Activated CD4-positive, CD25-positive, alpha-beta regulatory T cell treated with anti-CD3 and anti-CD28 coated beads, Interleukin-2, amount 50 U/mL, for 16 hours (primary cell): Measurements from ENCODE around the gene RNASEH1.

ENCODE experiments used
- DNase-seq: peaks from one replicate; pipeline ENCODE4 v3.0.0-alpha.2; 2020; ENCODE audit warnings: low read depth, low spot score

RNASEH1 gene

GRCh38 chr2:3557639-3558204 is 411 bp downstream of the RNASEH1 start:
- no peak for DNase-seq

GRCh38 chr2:3553946-3554345 is 4.2 kb downstream of the RNASEH1 start:
- DNase-seq: no peak

GRCh38 chr2:3547915-3548314 is 10.2 kb downstream of the RNASEH1 start:
- no peak for DNase-seq

- no peak for DNase-seq
Measured at GRCh38 chr2:3545788-3546478, 12.2 kb downstream of the RNASEH1 start.

GRCh38 chr2:3543023-3543683 is 15.0 kb downstream of the RNASEH1 start:
- no peak for DNase-seq

- no peak for DNase-seq
Measured at GRCh38 chr2:3542107-3542506, 16.0 kb downstream of the RNASEH1 start.

- DNase-seq: no peak
Measured at GRCh38 chr2:3539836-3540235, 18.3 kb downstream of the RNASEH1 start.

GRCh38 chr2:3536682-3537632 is 21.2 kb downstream of the RNASEH1 start:
- DNase-seq: no peak

- DNase-seq: no peak
Measured at GRCh38 chr2:3535794-3536681, 22.1 kb downstream of the RNASEH1 start.

GRCh38 chr2:3535467-3535793 is 22.7 kb downstream of the RNASEH1 start:
- no peak for DNase-seq

- no peak for DNase-seq
Measured at GRCh38 chr2:3534251-3534814, 23.8 kb downstream of the RNASEH1 start.

- no peak for DNase-seq
Measured at GRCh38 chr2:3533836-3534235, 24.3 kb downstream of the RNASEH1 start.

- DNase-seq: no peak
Measured at GRCh38 chr2:3532941-3533340, 25.2 kb downstream of the RNASEH1 start.

GRCh38 chr2:3529316-3530025 is 28.7 kb downstream of the RNASEH1 start:
- DNase-seq: no peak

- no peak for DNase-seq
Measured at GRCh38 chr2:3527886-3528785, 30.0 kb downstream of the RNASEH1 start.

GRCh38 chr2:3526871-3527270 is 31.3 kb downstream of the RNASEH1 start:
- DNase-seq: no peak

GRCh38 chr2:3523551-3524041 is 34.5 kb downstream of the RNASEH1 start:
- DNase-seq: no peak

GRCh38 chr2:3522961-3523421 is 35.1 kb downstream of the RNASEH1 start:
- no peak for DNase-seq

GRCh38 chr2:3520591-3520990 is 37.5 kb downstream of the RNASEH1 start:
- no peak for DNase-seq
